ENCODE data around the gene MYCN.

GRCh38 chr2:15896859-15897258, 43.5 kb upstream of the MYCN start:
- TF ChIP-seq, protein P1, sequence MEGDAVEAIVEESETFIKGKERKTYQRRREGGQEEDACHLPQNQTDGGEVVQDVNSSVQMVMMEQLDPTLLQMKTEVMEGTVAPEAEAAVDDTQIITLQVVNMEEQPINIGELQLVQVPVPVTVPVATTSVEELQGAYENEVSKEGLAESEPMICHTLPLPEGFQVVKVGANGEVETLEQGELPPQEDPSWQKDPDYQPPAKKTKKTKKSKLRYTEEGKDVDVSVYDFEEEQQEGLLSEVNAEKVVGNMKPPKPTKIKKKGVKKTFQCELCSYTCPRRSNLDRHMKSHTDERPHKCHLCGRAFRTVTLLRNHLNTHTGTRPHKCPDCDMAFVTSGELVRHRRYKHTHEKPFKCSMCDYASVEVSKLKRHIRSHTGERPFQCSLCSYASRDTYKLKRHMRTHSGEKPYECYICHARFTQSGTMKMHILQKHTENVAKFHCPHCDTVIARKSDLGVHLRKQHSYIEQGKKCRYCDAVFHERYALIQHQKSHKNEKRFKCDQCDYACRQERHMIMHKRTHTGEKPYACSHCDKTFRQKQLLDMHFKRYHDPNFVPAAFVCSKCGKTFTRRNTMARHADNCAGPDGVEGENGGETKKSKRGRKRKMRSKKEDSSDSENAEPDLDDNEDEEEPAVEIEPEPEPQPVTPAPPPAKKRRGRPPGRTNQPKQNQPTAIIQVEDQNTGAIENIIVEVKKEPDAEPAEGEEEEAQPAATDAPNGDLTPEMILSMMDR (conservative IDR thresholded peaks at IDR 0.05 in 1 of 2, IDR thresholded peaks at IDR 0.05 in 1 of 2; ENCODE audit: low read depth in 1 of 2, low read length in 2 of 2) = no peak
- no peak for TF ChIP-seq EZH2 (IDR thresholded peaks at IDR 0.05; ENCODE audit: low read length, missing control alignments)

Data from fibroblast of lung (primary cell).